K562 (cell line): Measurements from ENCODE around the gene GRK4. TPM values are rescaled to one million over a fixed set of nuclear protein-coding genes. Genes with fewer than 3 reads are reported as not detected.

ENCODE experiments used
- FOS ChIP-seq: IDR thresholded peaks from 3 replicates; pipeline ENCODE4 v1.6.1; 2011; ENCODE audit not compliant: insufficient read length; ENCODE audit errors: extremely low read depth
- ILF3 ChIP-seq: fragments of 450-650 bp; IDR thresholded peaks from 2 replicates; pipeline ENCODE4 v1.6.1; 2018; ENCODE audit warnings: antibody characterized with exemption, mild to moderate bottlenecking, moderate library complexity, borderline replicate concordance
- JUNB ChIP-seq: fragments of 450-650 bp; formaldehyde crosslinking; conservative IDR thresholded peaks from 2 replicates; pipeline ENCODE4 v1.4.0; 2020; ENCODE audit warnings: mild to moderate bottlenecking
- PHF20 ChIP-seq: fragments of 450-650 bp; IDR thresholded peaks from 2 replicates; pipeline ENCODE4 v1.6.1; 2018; ENCODE audit not compliant: partially characterized antibody
- ZNF224 ChIP-seq: sonication (generic); formaldehyde crosslinking; IDR thresholded peaks from 2 replicates; pipeline ENCODE4 v1.8.0; 2022; ENCODE audit warnings: mild to moderate bottlenecking, missing genetic modification reagents
- ZNF699 ChIP-seq: fragments of 250-450 bp; sonication (Bioruptor Pico); IDR thresholded peaks from 2 replicates; pipeline ENCODE4 v1.8.0; 2021; ENCODE audit warnings: mild to moderate bottlenecking, moderate library complexity; ENCODE audit not compliant: insufficient replicate concordance
- polyA plus RNA-seq, 8 experiments: library from polyadenylated mRNA; depleted of rRNA in 4 of 8; stranded (reverse) in 5 of 8; unstranded in 3 of 8; fragments of >200 nt; fragmentation: Nextera tagmentation in 2 of 8; fragmentation: Illumina TruSeq in 1 of 8; extraction: Ambion mirVana in 2 of 8; extraction: Trizol in 1 of 8; gene quantifications; 2 replicates each; pipeline versions ENCODE4 v1.2.1 to v1.2.3, GENCODE V29; 2011 to 2014; ENCODE audit warnings: inconsistent platforms in 1 of 8, missing spikeins in 1 of 8
- total RNA-seq, 7 experiments: library from RNA; depleted of rRNA in 6 of 7; stranded (reverse); fragments of >200 nt in 6 of 7; fragmentation: Illumina TruSeq in 2 of 7; extraction: Trizol in 2 of 7; gene quantifications; 2 replicates each; pipeline versions ENCODE4 v1.2.1 to v1.2.3, GENCODE V29; 2011 to 2021; ENCODE audit warnings: low replicate concordance in 1 of 7
- TF ChIP-seq, protein P1 (sequence below), 2 experiments: fragments of 450-650 bp; formaldehyde crosslinking in 1 of 2; IDR thresholded peaks; 2 replicates each; pipeline versions ENCODE4 v1.4.0 to v1.6.1; 2014 to 2020; ENCODE audit warnings: mild to moderate bottlenecking in 2 of 2, borderline replicate concordance in 1 of 2, low read depth in 1 of 2
- TF ChIP-seq, protein P2 (sequence below): sonication (generic); formaldehyde crosslinking; IDR thresholded peaks from 2 replicates; pipeline ENCODE4 v1.8.0; 2022; ENCODE audit warnings: mild to moderate bottlenecking, missing genetic modification reagents
- TF ChIP-seq, protein P3 (sequence below): IDR thresholded peaks from 3 replicates; pipeline ENCODE4 v1.6.1; 2011; ENCODE audit warnings: borderline replicate concordance, mild to moderate bottlenecking; ENCODE audit not compliant: insufficient read length, insufficient read depth
- TF ChIP-seq, protein P4 (sequence below): fragments of 250-450 bp; sonication (Bioruptor Pico); IDR thresholded peaks from 2 replicates; pipeline ENCODE4 v1.8.0; 2021; ENCODE audit warnings: moderate library complexity, mild to moderate bottlenecking, inconsistent platforms

Gene GRK4
- total and polyA plus RNA-seq, 9 of the 15 experiments (the other 6 are each of a cell fraction or from before 2014, with no cell fraction given): 1.1 to 4.8 (median 2.6) TPM

DNA sequence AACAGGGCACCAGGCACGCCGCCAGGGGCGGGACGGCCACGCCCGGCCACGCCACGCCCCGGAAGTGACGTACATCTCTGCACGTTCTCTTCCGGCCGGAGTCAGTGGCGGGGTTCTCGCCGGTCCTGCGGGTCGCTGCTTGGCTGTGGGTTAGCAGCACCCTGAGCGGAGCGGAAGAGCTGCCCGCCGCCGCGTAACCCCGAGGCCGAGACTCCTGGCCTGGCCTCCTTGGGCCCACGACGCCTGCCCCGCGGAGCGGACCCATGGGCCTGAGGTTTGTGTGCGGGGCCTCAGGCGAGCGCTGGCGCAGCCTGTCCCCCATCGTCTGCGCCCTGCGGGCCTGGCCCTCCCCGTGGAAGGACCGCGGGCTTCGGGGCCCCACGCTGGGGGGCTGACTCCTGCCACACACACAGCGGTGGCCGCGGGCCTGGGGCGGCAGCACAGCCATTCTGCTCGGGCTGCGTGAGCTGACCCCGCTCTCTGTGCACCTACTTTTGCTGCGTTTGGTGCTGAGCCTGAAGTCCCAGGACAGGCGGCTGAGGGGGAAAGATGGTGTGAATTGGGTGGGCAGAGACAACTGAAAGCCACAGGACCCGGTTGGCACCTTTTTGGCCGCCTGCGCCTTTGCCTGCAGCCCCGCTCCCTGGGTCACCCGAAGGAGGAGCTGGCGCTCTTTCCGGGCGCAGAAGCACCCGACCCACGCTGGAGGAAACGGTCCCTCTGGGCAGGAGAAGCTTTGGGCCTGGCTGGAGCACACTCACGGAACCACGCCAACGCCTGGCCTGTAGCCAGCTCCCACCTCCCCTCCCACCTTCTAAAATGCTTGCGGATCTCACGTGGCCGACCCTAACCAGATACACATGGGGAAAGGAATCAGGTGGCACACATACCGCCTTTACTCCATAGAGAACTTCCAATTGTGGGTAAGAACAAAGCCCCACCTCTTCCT lies 28.3 kb upstream of the GRK4 start (continued):
- TF ChIP-seq, protein P1, sequence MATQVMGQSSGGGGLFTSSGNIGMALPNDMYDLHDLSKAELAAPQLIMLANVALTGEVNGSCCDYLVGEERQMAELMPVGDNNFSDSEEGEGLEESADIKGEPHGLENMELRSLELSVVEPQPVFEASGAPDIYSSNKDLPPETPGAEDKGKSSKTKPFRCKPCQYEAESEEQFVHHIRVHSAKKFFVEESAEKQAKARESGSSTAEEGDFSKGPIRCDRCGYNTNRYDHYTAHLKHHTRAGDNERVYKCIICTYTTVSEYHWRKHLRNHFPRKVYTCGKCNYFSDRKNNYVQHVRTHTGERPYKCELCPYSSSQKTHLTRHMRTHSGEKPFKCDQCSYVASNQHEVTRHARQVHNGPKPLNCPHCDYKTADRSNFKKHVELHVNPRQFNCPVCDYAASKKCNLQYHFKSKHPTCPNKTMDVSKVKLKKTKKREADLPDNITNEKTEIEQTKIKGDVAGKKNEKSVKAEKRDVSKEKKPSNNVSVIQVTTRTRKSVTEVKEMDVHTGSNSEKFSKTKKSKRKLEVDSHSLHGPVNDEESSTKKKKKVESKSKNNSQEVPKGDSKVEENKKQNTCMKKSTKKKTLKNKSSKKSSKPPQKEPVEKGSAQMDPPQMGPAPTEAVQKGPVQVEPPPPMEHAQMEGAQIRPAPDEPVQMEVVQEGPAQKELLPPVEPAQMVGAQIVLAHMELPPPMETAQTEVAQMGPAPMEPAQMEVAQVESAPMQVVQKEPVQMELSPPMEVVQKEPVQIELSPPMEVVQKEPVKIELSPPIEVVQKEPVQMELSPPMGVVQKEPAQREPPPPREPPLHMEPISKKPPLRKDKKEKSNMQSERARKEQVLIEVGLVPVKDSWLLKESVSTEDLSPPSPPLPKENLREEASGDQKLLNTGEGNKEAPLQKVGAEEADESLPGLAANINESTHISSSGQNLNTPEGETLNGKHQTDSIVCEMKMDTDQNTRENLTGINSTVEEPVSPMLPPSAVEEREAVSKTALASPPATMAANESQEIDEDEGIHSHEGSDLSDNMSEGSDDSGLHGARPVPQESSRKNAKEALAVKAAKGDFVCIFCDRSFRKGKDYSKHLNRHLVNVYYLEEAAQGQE (IDR thresholded peaks at IDR 0.05; ENCODE audit: borderline replicate concordance): no peak
- TF ChIP-seq, protein P1 (CRISPR knock-in tag; IDR thresholded peaks at IDR 0.05; ENCODE audit: low read depth): peak; percentile 64; the same call in 1 of the 2 replicates
- TF ChIP-seq, protein P2, sequence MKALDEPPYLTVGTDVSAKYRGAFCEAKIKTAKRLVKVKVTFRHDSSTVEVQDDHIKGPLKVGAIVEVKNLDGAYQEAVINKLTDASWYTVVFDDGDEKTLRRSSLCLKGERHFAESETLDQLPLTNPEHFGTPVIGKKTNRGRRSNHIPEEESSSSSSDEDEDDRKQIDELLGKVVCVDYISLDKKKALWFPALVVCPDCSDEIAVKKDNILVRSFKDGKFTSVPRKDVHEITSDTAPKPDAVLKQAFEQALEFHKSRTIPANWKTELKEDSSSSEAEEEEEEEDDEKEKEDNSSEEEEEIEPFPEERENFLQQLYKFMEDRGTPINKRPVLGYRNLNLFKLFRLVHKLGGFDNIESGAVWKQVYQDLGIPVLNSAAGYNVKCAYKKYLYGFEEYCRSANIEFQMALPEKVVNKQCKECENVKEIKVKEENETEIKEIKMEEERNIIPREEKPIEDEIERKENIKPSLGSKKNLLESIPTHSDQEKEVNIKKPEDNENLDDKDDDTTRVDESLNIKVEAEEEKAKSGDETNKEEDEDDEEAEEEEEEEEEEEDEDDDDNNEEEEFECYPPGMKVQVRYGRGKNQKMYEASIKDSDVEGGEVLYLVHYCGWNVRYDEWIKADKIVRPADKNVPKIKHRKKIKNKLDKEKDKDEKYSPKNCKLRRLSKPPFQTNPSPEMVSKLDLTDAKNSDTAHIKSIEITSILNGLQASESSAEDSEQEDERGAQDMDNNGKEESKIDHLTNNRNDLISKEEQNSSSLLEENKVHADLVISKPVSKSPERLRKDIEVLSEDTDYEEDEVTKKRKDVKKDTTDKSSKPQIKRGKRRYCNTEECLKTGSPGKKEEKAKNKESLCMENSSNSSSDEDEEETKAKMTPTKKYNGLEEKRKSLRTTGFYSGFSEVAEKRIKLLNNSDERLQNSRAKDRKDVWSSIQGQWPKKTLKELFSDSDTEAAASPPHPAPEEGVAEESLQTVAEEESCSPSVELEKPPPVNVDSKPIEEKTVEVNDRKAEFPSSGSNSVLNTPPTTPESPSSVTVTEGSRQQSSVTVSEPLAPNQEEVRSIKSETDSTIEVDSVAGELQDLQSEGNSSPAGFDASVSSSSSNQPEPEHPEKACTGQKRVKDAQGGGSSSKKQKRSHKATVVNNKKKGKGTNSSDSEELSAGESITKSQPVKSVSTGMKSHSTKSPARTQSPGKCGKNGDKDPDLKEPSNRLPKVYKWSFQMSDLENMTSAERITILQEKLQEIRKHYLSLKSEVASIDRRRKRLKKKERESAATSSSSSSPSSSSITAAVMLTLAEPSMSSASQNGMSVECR (CRISPR knock-in tag): peak; percentile 87
- TF ChIP-seq ZNF699 (CRISPR knock-in tag) (no peak), PHF20 (peak; percentile 78), FOS (no peak), ILF3 (peak; percentile 23; the same call in 1 of the 2 replicates), JUNB (CRISPR knock-in tag) (no peak), ZNF224 (CRISPR knock-in tag) (no peak)
- TF ChIP-seq, protein P3, sequence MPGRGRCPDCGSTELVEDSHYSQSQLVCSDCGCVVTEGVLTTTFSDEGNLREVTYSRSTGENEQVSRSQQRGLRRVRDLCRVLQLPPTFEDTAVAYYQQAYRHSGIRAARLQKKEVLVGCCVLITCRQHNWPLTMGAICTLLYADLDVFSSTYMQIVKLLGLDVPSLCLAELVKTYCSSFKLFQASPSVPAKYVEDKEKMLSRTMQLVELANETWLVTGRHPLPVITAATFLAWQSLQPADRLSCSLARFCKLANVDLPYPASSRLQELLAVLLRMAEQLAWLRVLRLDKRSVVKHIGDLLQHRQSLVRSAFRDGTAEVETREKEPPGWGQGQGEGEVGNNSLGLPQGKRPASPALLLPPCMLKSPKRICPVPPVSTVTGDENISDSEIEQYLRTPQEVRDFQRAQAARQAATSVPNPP: no peak
- TF ChIP-seq, protein P4, sequence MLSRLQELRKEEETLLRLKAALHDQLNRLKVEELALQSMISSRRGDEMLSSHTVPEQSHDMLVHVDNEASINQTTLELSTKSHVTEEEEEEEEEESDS (CRISPR knock-in tag): no peak
